Measurements from ENCODE around the gene DNAJC30. TPM values are rescaled to one million over a fixed set of nuclear protein-coding genes. Genes with fewer than 3 reads are reported as not detected.

DNAJC30 gene
- total RNA-seq, 1 experiment from 2014 or later, result 6.8 TPM

DNA sequence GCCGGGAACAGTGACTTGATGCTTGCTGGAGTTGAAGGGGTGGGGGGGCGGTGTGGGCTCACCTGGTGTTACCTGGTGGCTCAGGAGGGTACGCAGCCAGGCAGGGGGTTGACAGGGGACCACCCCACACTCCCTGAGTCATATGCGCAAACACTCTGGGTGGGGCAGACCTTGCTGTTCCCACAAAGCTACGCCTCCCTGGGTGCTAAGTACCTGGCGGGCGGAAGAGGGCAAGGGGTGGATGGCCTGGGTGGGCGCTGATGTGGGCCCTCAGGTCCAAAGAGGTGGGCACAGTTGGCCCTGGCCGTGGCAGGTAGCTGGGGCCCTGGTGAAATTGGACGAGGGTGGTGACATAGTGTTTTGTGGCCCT, 22.3 kb upstream of the DNAJC30 start (continued):
- TF ChIP-seq, protein P1, sequence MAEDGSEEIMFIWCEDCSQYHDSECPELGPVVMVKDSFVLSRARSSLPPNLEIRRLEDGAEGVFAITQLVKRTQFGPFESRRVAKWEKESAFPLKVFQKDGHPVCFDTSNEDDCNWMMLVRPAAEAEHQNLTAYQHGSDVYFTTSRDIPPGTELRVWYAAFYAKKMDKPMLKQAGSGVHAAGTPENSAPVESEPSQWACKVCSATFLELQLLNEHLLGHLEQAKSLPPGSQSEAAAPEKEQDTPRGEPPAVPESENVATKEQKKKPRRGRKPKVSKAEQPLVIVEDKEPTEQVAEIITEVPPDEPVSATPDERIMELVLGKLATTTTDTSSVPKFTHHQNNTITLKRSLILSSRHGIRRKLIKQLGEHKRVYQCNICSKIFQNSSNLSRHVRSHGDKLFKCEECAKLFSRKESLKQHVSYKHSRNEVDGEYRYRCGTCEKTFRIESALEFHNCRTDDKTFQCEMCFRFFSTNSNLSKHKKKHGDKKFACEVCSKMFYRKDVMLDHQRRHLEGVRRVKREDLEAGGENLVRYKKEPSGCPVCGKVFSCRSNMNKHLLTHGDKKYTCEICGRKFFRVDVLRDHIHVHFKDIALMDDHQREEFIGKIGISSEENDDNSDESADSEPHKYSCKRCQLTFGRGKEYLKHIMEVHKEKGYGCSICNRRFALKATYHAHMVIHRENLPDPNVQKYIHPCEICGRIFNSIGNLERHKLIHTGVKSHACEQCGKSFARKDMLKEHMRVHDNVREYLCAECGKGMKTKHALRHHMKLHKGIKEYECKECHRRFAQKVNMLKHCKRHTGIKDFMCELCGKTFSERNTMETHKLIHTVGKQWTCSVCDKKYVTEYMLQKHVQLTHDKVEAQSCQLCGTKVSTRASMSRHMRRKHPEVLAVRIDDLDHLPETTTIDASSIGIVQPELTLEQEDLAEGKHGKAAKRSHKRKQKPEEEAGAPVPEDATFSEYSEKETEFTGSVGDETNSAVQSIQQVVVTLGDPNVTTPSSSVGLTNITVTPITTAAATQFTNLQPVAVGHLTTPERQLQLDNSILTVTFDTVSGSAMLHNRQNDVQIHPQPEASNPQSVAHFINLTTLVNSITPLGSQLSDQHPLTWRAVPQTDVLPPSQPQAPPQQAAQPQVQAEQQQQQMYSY (CRISPR knock-in tag; IDR thresholded peaks at IDR 0.05), result no peak

DNA sequence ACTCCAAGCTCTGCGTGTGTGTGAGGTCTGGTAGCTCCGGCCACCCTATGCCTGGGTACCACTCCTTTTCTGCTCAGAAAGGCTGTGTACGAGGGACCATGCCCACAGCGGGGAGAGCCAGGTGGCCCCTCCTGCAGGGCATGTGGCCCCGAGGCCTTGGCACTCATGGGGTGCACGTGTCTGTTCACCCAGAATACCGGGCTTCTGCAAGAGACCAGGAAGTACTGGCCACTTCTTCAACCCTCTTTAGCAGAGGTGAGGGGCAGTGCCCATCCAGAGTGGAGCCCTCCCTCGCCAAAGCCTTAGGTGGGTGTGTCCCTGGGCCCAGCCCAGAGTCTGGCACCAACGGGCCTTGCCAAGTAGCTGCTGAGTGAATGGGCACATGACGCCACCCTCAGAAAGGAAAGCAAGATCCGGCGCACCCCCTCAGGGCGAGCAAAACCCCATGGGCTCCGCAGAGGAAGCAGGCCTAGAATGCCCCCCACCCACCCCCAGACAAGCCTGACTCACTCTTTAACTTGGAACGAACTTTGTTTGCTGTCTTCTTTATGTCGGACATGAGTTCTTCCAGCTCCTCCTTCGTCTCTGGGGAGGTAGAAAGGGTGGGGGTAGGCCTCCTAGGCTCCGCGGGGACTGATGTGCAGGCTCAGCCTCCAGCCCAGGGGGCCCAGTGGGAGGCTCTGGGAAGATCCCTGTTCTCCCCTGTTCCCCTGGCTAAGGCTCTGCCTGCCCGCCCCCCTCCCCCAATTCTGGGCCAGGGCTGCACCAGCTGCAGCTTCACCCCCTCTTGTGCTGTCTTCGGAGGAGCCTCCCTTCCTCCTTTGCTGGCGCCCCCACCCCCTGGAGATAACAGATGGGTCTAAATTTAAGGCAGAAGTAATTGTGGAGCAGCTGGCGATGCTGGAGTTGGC, 21.6 kb upstream of the DNAJC30 start:
- no peak for ATAC-seq
- H3K27ac Mint-ChIP-seq, result no peak overlapping the region
- H3K36me3 Mint-ChIP-seq, result peaks cover 9% of the 10 kb centered on the region
- TF ChIP-seq, protein P2, sequence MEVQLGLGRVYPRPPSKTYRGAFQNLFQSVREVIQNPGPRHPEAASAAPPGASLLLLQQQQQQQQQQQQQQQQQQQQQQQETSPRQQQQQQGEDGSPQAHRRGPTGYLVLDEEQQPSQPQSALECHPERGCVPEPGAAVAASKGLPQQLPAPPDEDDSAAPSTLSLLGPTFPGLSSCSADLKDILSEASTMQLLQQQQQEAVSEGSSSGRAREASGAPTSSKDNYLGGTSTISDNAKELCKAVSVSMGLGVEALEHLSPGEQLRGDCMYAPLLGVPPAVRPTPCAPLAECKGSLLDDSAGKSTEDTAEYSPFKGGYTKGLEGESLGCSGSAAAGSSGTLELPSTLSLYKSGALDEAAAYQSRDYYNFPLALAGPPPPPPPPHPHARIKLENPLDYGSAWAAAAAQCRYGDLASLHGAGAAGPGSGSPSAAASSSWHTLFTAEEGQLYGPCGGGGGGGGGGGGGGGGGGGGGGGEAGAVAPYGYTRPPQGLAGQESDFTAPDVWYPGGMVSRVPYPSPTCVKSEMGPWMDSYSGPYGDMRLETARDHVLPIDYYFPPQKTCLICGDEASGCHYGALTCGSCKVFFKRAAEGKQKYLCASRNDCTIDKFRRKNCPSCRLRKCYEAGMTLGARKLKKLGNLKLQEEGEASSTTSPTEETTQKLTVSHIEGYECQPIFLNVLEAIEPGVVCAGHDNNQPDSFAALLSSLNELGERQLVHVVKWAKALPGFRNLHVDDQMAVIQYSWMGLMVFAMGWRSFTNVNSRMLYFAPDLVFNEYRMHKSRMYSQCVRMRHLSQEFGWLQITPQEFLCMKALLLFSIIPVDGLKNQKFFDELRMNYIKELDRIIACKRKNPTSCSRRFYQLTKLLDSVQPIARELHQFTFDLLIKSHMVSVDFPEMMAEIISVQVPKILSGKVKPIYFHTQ (CRISPR knock-in tag; IDR thresholded peaks at IDR 0.05), result no peak
- no peak for TF ChIP-seq KAT7 (CRISPR knock-in tag; IDR thresholded peaks at IDR 0.05; ENCODE audit: borderline replicate concordance)
- CTCF ChIA-PET, result interaction anchor here (0.6 to 8.0 kb wide), 13 partner anchors 10 to 351 kb away, joined by 3 to 61 read pairs (median 4); no protein-coding TSS in a partner anchor
- H3K9me3 Mint-ChIP-seq, result no peaks in the 10 kb centered on the region
- peaks cover 15% of the 10 kb centered on the region for H3K4me1 Mint-ChIP-seq
- peak overlapping the region; percentile 49; the same call in 1 of the 2 replicates for H3K4me3 Mint-ChIP-seq
- H3K27me3 Mint-ChIP-seq (ENCODE audit: low read depth), result no peaks in the 10 kb centered on the region
- DNase-seq (ENCODE audit: low spot score), result no peak
- POLR2A ChIA-PET, result interaction anchor here (0.6 to 1.2 kb wide), 3 partner anchors 27 to 82 kb away, joined by 3 read pairs; partner anchors contain the start of gene ABHD11

DNA sequence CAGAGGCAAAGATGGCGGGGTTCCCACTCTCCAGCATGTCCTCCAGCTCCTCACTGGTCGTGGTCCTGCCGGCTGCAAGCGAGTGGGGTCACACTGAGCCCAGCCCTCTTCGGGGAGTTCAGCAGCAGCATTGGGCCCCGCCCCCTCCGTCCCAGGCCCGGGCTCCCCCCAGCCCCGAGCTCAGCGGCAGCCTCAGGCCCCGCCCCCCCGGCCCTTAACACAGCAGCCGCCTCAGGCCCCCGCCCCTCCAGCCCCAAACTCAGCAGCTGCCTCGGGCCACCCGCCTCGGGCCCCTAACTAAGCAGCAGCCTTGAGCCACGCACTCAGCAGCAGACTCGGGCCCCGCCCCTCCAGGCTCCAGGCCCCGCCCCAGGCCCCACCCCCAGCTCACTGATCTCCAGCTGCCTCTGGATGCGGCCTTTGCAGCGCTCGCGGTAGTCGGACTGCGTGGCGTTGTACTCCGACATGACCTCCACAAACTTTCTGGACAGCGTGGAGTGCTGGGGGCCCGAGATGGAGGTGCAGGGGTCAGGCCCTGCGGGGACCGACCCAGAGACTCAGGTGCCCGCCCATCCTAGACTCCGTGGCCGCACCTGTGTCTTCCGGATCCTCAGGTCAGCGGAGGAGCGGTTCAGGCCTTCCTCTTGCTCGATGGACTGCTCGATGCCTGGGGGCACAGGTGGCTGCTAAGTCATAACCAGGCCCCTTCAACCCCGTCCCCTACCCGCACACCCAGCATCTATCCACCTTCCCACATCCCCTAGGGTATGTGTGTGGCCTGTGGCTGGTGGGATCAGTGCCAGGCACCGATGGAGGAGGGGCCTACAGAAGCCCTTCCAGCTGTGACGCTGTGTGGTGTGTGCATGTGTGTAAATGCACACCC, 20.7 kb upstream of the DNAJC30 start:
- DNase-seq (ENCODE audit: low spot score), result peak; percentile 86
- Mint-ChIP-seq H3K9me3 (no peaks in the 10 kb centered on the region), H3K27ac (peak overlapping the region; percentile 63; the same call in 1 of the 2 replicates), H3K27me3 (ENCODE audit: low read depth) (no peaks in the 10 kb centered on the region), H3K4me1 (peaks cover 15% of the 10 kb centered on the region), H3K36me3 (peaks cover 9% of the 10 kb centered on the region), H3K4me3 (peak overlapping the region; percentile 60)
- TF ChIP-seq, protein P3, sequence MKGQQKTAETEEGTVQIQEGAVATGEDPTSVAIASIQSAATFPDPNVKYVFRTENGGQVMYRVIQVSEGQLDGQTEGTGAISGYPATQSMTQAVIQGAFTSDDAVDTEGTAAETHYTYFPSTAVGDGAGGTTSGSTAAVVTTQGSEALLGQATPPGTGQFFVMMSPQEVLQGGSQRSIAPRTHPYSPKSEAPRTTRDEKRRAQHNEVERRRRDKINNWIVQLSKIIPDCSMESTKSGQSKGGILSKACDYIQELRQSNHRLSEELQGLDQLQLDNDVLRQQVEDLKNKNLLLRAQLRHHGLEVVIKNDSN (CRISPR knock-in tag; IDR thresholded peaks at IDR 0.05), result no peak
- TF ChIP-seq NFYB (CRISPR knock-in tag; conservative IDR thresholded peaks at IDR 0.05; ENCODE audit: low read depth) (no peak), SP1 (CRISPR knock-in tag; conservative IDR thresholded peaks at IDR 0.05) (0 out of 2 replicates have a peak, but pooled peaks have one; percentile 27), CREM (CRISPR knock-in tag; IDR thresholded peaks at IDR 0.05) (no peak)
- ATAC-seq, result peak; percentile 78
- CTCF ChIA-PET, result interaction anchor here (0.6 to 8.0 kb wide), 23 partner anchors 8 to 561 kb away, joined by 3 to 61 read pairs (median 4); partner anchors contain the start of genes ABHD11, MLXIPL, STX1A and VPS37D
- POLR2A ChIA-PET, result interaction anchor here (0.6 to 1.2 kb wide), 6 partner anchors 16 to 81 kb away, joined by 3 to 8 read pairs (median 4); partner anchors contain the start of genes ABHD11 and STX1A

DNA sequence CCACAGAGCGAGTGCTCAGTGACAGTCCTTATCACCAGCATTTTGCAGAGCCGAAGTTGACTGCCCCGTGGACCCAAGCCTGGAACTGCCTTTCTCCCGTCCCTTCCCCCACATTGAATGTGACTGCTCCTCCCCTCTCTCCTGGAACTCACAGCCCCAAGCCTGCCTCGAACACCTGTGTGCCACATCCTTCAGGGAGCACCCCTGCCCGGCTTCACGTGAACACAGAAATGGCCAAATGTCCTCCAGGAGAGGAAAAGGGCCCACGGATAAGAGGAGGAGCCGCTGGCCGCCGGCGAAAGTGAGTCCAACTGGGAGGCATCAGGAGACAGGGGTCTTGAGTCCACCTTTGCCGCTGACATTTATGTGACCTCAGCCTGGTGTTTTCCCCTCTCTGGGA, 20.0 kb upstream of the DNAJC30 start:
- H3K36me3 Mint-ChIP-seq, result peaks cover 14% of the 10 kb centered on the region
- ATAC-seq (no peak), DNase-seq (ENCODE audit: low spot score) (no peak)
- CTCF ChIA-PET, result interaction anchor here (0.8 to 8.0 kb wide), 15 partner anchors 8 to 107 kb away, joined by 3 to 61 read pairs (median 4); partner anchors contain the start of genes ABHD11, MLXIPL, STX1A and VPS37D
- peak overlapping the region; percentile 63; the same call in 1 of the 2 replicates for H3K27ac Mint-ChIP-seq
- H3K4me1 Mint-ChIP-seq, result peaks cover 15% of the 10 kb centered on the region
- H3K9me3 Mint-ChIP-seq, result no peaks in the 10 kb centered on the region
- H3K4me3 Mint-ChIP-seq, result peak overlapping the region; percentile 60
- POLR2A ChIA-PET, result interaction anchor here (0.6 to 1.2 kb wide), 5 partner anchors 17 to 235 kb away, joined by 3 to 5 read pairs (median 4); partner anchors contain the start of gene STX1A
- no peaks in the 10 kb centered on the region for H3K27me3 Mint-ChIP-seq (ENCODE audit: low read depth)
- TF ChIP-seq RORB (CRISPR knock-in tag; IDR thresholded peaks at IDR 0.05), result no peak
- no peak for TF ChIP-seq ATF1 (CRISPR knock-in tag; IDR thresholded peaks at IDR 0.05)
- TF ChIP-seq, protein P4, sequence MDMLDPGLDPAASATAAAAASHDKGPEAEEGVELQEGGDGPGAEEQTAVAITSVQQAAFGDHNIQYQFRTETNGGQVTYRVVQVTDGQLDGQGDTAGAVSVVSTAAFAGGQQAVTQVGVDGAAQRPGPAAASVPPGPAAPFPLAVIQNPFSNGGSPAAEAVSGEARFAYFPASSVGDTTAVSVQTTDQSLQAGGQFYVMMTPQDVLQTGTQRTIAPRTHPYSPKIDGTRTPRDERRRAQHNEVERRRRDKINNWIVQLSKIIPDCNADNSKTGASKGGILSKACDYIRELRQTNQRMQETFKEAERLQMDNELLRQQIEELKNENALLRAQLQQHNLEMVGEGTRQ (CRISPR knock-in tag; IDR thresholded peaks at IDR 0.05), result no peak
- no peak for TF ChIP-seq HMGA2 (CRISPR knock-in tag; IDR thresholded peaks at IDR 0.05)
- TF ChIP-seq, protein P5, sequence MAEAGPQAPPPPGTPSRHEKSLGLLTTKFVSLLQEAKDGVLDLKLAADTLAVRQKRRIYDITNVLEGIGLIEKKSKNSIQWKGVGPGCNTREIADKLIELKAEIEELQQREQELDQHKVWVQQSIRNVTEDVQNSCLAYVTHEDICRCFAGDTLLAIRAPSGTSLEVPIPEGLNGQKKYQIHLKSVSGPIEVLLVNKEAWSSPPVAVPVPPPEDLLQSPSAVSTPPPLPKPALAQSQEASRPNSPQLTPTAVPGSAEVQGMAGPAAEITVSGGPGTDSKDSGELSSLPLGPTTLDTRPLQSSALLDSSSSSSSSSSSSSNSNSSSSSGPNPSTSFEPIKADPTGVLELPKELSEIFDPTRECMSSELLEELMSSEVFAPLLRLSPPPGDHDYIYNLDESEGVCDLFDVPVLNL (CRISPR knock-in tag; IDR thresholded peaks at IDR 0.05; ENCODE audit: borderline replicate concordance, low read depth), result no peak
- TF ChIP-seq ZNF263 (CRISPR knock-in tag; IDR thresholded peaks at IDR 0.05; ENCODE audit: low read depth), result peak; percentile 29; the same call in 1 of the 2 replicates
- TF ChIP-seq, protein P6, sequence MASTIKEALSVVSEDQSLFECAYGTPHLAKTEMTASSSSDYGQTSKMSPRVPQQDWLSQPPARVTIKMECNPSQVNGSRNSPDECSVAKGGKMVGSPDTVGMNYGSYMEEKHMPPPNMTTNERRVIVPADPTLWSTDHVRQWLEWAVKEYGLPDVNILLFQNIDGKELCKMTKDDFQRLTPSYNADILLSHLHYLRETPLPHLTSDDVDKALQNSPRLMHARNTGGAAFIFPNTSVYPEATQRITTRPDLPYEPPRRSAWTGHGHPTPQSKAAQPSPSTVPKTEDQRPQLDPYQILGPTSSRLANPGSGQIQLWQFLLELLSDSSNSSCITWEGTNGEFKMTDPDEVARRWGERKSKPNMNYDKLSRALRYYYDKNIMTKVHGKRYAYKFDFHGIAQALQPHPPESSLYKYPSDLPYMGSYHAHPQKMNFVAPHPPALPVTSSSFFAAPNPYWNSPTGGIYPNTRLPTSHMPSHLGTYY (CRISPR knock-in tag; IDR thresholded peaks at IDR 0.05), result no peak
